ENCODE results near the gene HPCAL1.

Gene HPCAL1

GRCh38 chr2:10467401-10467800 lies 164.7 kb downstream of the HPCAL1 start:
- no peak for DNase-seq (ENCODE audit: low spot score)

DNA sequence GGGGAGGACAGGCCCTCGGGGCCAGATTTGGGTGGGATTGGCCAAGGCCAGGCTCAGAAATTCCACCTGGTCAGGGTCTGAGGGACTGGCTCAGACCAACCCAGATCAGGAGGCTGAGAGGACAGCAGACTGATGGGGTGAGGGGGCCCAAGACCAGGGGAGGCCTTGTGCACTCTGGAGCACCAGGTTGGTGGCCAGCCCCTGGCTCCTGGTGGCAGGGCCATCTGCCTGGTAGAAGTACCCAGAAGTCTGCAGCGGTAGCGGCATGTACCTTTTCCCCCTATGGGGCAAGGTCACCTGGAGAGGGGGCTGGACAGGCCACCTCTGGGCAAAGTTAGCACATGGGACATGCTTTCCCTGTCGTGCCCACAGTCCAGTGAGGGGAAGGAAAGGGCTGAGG lies 166.6 kb downstream of the HPCAL1 start:
- no peak for DNase-seq (ENCODE audit: low spot score)

GRCh38 chr2:10469955-10470608 lies 167.4 kb downstream of the HPCAL1 start:
- DNase-seq (ENCODE audit: low spot score) = no peak

DNA sequence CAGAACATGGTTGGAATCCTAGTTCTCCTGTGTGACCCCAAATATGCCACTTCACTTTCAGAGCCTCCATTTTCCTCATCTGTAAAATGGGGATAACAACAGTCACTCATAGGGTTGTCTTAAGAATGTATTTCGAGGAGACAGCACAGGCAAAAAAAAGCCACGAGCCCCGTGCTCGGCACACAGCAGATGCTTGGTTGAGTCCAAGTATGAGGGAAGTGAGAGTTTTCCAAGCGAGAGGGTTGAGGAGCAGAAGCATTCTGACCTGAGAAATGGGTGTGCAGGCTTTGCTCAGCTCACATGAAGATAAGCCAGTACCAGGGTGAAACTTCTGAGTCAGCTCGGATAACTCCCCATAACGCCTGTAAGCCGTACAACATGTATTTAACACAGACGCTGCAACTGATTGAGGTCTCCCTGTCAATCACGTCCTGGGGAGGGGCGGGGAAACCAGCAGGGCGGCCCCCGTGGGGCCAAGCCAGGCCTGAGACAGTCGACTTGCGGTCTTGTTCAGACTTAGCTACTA lies 168.4 kb downstream of the HPCAL1 start:
- no peak for DNase-seq (ENCODE audit: low spot score)

DNA sequence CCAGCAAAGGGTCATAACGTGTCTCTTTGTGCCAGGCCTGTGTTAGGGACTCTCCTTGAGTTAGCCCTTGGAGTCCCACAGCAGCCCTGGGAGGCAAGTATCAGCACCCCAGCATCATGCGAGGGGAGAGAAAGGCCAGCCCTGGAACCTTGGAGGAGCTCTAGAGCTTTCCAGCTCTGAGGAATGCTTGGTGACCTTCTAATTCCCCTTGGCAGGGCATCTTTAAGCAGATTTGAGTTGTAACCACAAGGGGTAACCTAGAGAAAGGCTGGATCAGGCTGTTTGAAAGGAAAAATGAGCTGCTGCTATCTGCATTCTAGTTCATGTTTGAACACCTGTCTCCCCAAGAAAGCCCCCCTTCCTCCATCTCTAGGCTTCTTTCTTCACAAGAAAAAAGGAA lies 169.3 kb downstream of the HPCAL1 start:
- no peak for DNase-seq (ENCODE audit: low spot score)

- DNase-seq (ENCODE audit: low spot score) = no peak
Observed at GRCh38 chr2:10473121-10473756, 170.5 kb downstream of the HPCAL1 start.

- no peak for DNase-seq (ENCODE audit: low spot score)
Observed at GRCh38 chr2:10475221-10475722, 172.6 kb downstream of the HPCAL1 start.

DNA sequence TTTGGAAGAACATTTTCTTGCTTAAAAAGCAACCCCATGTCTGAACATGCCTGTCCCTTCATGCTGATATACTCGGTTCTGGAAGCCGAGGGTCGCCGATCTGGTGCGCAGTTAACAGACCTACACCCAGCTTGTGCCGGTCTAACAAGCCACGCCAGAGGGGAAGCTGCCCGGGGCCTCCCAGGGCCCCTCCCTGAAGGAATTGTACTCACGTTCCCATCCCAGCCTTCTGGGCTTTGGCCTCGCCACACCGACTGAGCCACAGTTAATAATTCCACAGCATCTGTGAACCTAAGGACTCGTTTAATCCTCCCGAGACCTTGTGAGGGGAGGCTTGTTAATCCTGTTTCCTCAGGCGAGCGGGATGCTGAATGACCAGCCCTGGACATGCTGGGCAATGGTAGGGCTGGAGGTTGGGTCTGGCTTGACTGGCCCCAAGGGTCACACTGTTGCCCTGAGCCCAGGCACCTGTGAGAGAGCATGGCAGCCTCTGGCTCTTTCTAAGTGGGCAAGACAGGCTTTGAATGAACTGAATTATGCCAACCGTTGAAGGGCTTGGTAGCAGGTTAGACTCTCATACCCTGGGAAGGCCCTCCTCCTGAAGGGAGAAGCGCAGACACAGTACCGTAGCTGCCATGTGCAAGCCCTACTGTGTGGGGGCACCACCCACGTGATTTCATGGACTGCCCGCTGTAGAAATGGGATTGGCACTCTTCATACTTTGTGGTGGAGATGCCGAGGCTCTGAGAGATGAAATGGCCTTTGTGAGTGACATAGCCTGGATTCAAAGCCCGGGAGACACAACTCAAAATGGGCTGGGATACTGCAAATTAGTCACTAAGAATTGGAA lies 173.3 kb downstream of the HPCAL1 start:
- DNase-seq (ENCODE audit: low spot score) = no peak

DNA sequence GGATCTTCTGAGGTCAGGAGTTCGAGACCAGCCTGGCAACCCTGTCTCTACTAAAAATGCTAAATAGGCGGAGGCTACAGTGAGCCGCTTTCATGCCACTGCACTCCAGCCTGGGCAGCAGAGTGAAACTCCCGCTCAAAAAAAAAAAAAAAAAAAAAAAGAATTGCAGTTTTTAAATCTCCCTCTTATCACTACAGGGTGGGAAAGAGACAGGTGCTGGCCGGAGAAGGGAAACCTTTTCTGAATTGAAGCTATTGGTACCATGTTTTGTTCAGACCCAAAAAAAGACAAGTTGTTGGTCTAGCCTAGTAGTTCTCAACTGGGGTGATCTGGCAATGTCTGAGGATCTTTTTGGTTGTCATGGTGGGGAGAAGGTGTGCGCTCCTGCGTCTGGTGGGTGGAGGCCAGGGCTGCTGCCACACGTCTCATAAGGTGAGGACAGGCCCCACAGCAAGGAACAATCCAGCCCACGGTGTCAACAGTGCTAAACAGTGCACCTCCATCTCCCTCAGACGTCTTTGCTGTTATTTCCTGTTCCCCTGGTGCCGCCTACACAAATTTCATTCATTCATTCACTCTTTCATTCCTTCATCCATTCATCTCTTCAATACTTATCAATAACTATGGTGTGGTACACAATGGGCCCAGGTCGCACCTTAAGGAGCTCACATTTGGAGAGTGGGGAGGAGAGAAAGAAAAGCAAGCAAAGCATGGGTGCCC lies 174.2 kb downstream of the HPCAL1 start:
- DNase-seq (ENCODE audit: low spot score) = no peak

Measured in Ammon's horn (tissue), 1 donor.